Neural cell (in vitro differentiated cells): ENCODE data around the gene PDE6C. TPM values are rescaled to one million over a fixed set of nuclear protein-coding genes. Genes with fewer than 3 reads are reported as not detected.

ENCODE experiments used
- H2AFZ ChIP-seq: fragments of 200-600, 300-800 bp; sonication (generic), shearing (Covaris generic); 2 replicates; pipeline ENCODE4 v1.6.0; 2014; ENCODE audit warnings: low read depth, mild to moderate bottlenecking, antibody characterized with exemption, low read length, moderate library complexity
- H3F3A ChIP-seq: fragments of 200-600 bp; shearing (Covaris generic); 2 replicates; pipeline ENCODE4 v1.6.1; 2016; ENCODE audit warnings: mild to moderate bottlenecking, moderate library complexity, mixed read lengths, antibody characterized with exemption, low read length; ENCODE audit not compliant: insufficient read depth, poor library complexity, severe bottlenecking
- H3K27ac ChIP-seq: fragments of 200-600, 300-800 bp; sonication (generic), shearing (Covaris generic); 2 replicates; pipeline ENCODE4 v1.5.1; 2014; ENCODE audit warnings: mild to moderate bottlenecking, low read length, moderate library complexity
- H3K27me3 ChIP-seq: fragments of 300-800, 200-600 bp; sonication (generic), shearing (Covaris generic); 2 replicates; pipeline ENCODE4 v1.6.0; 2014; ENCODE audit warnings: mild to moderate bottlenecking, low read depth, low read length, moderate library complexity; ENCODE audit not compliant: insufficient read depth
- H3K36me3 ChIP-seq: fragments of 300-800, 200-600 bp; sonication (generic), shearing (Covaris generic); 2 replicates; pipeline ENCODE4 v1.5.1; 2014; ENCODE audit warnings: mild to moderate bottlenecking, antibody characterized with exemption, low read length, moderate library complexity; ENCODE audit not compliant: insufficient read depth
- H3K4me2 ChIP-seq: fragments of 300-800, 200-600 bp; sonication (generic), shearing (Covaris generic); 2 replicates; pipeline ENCODE4 v1.6.0; 2014; ENCODE audit warnings: mild to moderate bottlenecking, low read length
- H3K4me3 ChIP-seq: fragments of 300-800, 200-600 bp; sonication (generic), shearing (Covaris generic); 2 replicates; pipeline ENCODE4 v1.5.1; 2014; ENCODE audit warnings: mild to moderate bottlenecking, low read length, moderate library complexity
- H3K79me2 ChIP-seq: fragments of 200-600 bp; shearing (Covaris generic); replicated peaks from 2 replicates; pipeline ENCODE4 v1.6.0; 2014; ENCODE audit warnings: mild to moderate bottlenecking, low read length, moderate library complexity; ENCODE audit not compliant: insufficient read depth
- H3K9ac ChIP-seq: fragments of 300-800, 200-600 bp; sonication (generic), shearing (Covaris generic); 2 replicates; pipeline ENCODE4 v1.6.1; 2016; ENCODE audit warnings: mild to moderate bottlenecking, low read length, mixed read lengths
- H3K9me2 ChIP-seq: fragments of 200-600 bp; shearing (Covaris generic); 2 replicates; pipeline ENCODE4 v1.6.1; 2016; ENCODE audit warnings: mild to moderate bottlenecking, low read length, mixed read lengths; ENCODE audit not compliant: insufficient read depth
- H3K9me3 ChIP-seq: fragments of 200-600, 300-800 bp; sonication (generic), shearing (Covaris generic); 2 replicates; pipeline ENCODE4 v1.6.1; 2016; ENCODE audit warnings: mild to moderate bottlenecking, mixed run types, low read length, moderate library complexity, mixed read lengths
- H4K20me1 ChIP-seq: fragments of 200-600 bp; shearing (Covaris generic); 2 replicates; pipeline ENCODE4 v1.6.1; 2016; ENCODE audit warnings: mild to moderate bottlenecking, mixed run types; ENCODE audit not compliant: insufficient read depth
- EP300 ChIP-seq: fragments of 450-650 bp; conservative IDR thresholded peaks from 2 replicates; pipeline ENCODE4 v1.6.1; 2014; ENCODE audit warnings: antibody characterized with exemption, mild to moderate bottlenecking, moderate library complexity; ENCODE audit not compliant: poor library complexity, severe bottlenecking
- EZH2 ChIP-seq: fragments of 200-600, 300-800 bp; shearing (Covaris generic), sonication (generic); IDR thresholded peaks from 2 replicates; pipeline ENCODE4 v1.6.1; 2014; ENCODE audit warnings: antibody characterized with exemption, low read length, borderline replicate concordance, mild to moderate bottlenecking; ENCODE audit not compliant: insufficient read depth, poor library complexity, severe bottlenecking
- MXI1 ChIP-seq: fragments of 450-650 bp; conservative IDR thresholded peaks from 2 replicates; pipeline ENCODE4 v1.6.1; 2014; ENCODE audit warnings: antibody characterized with exemption, mild to moderate bottlenecking; ENCODE audit not compliant: poor library complexity, severe bottlenecking
- POLR2AphosphoS5 ChIP-seq: IDR thresholded peaks from 2 replicates; pipeline ENCODE4 v1.6.1; 2012
- RAD21 ChIP-seq: fragments of 450-650 bp; conservative IDR thresholded peaks from 2 replicates; pipeline ENCODE4 v1.6.1; 2014; ENCODE audit warnings: antibody characterized with exemption, mild to moderate bottlenecking, moderate library complexity
- SMC3 ChIP-seq: fragments of 450-650 bp; conservative IDR thresholded peaks from 2 replicates; pipeline ENCODE4 v1.6.1; 2014; ENCODE audit warnings: antibody characterized with exemption, mild to moderate bottlenecking, moderate library complexity; ENCODE audit not compliant: poor library complexity
- TAF1 ChIP-seq: IDR thresholded peaks from 2 replicates; pipeline ENCODE4 v1.6.1; 2012; ENCODE audit warnings: low read depth
- polyA plus RNA-seq: library from polyadenylated mRNA; depleted of rRNA; stranded (reverse); fragments of >200 nt; gene quantifications from 2 replicates; pipeline ENCODE4 v1.2.3, GENCODE V29; 2014
- TF ChIP-seq, protein P1 (sequence below): IDR thresholded peaks from 2 replicates; pipeline ENCODE4 v1.6.1; 2012; ENCODE audit warnings: borderline replicate concordance
- TF ChIP-seq, protein P2 (sequence below): fragments of 450-650 bp; IDR thresholded peaks from 2 replicates; pipeline ENCODE4 v1.5.1; 2014; ENCODE audit warnings: antibody characterized with exemption, mild to moderate bottlenecking, moderate library complexity; ENCODE audit not compliant: poor library complexity, severe bottlenecking

The PDE6C gene
- polyA plus RNA-seq, 1 donor from 2014 or later: not detected

DNA sequence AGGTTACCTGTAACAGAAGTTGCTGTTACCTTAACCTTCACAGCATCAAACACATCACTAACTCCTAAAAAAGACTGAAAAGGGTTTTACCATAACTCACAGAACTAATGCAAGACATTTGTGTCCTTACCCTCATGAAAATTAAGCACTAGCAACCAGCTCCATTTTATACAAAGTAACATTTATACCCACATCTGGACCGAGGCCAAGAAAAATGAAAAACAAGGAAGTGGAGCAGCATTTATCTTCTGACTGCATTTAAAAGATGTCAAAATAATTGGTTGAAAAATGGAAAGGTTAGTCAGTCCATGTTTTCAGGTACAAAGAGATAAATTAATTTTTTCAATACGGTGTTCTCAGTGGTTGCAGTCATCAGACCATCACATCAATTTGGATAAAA is 8.2 kb upstream of the PDE6C start:
- Histone ChIP-seq H3K79me2 (no peaks in the 10 kb centered on the region), H3K9me3 (no peaks in the 10 kb centered on the region), H4K20me1 (no peaks in the 10 kb centered on the region), H3F3A (no peaks in the 10 kb centered on the region), H3K27ac (no peak overlapping the region), H2AFZ (no peak overlapping the region), H3K4me3 (no peak overlapping the region), H3K27me3 (peaks cover 54% of the 10 kb centered on the region), H3K36me3 (no peaks in the 10 kb centered on the region), H3K9me2 (no peaks in the 10 kb centered on the region), H3K4me2 (no peak overlapping the region), H3K9ac (no peak overlapping the region)
- TF ChIP-seq TAF1 (no peak), MXI1 (no peak), RAD21 (no peak), EP300 (no peak)
- TF ChIP-seq, protein P1, sequence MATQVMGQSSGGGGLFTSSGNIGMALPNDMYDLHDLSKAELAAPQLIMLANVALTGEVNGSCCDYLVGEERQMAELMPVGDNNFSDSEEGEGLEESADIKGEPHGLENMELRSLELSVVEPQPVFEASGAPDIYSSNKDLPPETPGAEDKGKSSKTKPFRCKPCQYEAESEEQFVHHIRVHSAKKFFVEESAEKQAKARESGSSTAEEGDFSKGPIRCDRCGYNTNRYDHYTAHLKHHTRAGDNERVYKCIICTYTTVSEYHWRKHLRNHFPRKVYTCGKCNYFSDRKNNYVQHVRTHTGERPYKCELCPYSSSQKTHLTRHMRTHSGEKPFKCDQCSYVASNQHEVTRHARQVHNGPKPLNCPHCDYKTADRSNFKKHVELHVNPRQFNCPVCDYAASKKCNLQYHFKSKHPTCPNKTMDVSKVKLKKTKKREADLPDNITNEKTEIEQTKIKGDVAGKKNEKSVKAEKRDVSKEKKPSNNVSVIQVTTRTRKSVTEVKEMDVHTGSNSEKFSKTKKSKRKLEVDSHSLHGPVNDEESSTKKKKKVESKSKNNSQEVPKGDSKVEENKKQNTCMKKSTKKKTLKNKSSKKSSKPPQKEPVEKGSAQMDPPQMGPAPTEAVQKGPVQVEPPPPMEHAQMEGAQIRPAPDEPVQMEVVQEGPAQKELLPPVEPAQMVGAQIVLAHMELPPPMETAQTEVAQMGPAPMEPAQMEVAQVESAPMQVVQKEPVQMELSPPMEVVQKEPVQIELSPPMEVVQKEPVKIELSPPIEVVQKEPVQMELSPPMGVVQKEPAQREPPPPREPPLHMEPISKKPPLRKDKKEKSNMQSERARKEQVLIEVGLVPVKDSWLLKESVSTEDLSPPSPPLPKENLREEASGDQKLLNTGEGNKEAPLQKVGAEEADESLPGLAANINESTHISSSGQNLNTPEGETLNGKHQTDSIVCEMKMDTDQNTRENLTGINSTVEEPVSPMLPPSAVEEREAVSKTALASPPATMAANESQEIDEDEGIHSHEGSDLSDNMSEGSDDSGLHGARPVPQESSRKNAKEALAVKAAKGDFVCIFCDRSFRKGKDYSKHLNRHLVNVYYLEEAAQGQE: no peak
- TF ChIP-seq, protein P2, sequence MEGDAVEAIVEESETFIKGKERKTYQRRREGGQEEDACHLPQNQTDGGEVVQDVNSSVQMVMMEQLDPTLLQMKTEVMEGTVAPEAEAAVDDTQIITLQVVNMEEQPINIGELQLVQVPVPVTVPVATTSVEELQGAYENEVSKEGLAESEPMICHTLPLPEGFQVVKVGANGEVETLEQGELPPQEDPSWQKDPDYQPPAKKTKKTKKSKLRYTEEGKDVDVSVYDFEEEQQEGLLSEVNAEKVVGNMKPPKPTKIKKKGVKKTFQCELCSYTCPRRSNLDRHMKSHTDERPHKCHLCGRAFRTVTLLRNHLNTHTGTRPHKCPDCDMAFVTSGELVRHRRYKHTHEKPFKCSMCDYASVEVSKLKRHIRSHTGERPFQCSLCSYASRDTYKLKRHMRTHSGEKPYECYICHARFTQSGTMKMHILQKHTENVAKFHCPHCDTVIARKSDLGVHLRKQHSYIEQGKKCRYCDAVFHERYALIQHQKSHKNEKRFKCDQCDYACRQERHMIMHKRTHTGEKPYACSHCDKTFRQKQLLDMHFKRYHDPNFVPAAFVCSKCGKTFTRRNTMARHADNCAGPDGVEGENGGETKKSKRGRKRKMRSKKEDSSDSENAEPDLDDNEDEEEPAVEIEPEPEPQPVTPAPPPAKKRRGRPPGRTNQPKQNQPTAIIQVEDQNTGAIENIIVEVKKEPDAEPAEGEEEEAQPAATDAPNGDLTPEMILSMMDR: no peak

DNA sequence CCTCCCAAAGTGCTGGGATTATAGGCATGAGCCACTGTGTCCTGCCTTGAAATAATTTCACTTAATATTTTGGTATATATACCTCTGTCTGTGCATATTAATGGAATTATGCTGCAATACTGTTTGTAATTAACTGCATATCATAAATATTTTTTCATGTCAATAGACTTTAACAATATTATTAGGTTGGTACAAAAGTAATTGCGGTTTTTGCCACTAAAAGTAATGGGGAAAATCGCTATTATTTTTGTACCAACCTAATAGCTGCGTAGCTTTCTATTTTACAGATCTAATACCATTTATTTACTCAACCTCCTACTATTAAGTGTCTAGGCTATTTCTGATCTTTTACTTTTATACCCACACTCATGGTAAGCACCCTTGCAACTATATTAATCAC is 3.9 kb upstream of the PDE6C start:
- no peaks in the 10 kb centered on the region for H3K9me3 ChIP-seq
- TF ChIP-seq EZH2 (no peak), SMC3 (no peak), RAD21 (no peak), TAF1 (no peak), POLR2AphosphoS5 (no peak), MXI1 (no peak), EP300 (no peak)
- TF ChIP-seq, protein P2: no peak
- TF ChIP-seq, protein P1: no peak
- H3K36me3 ChIP-seq: no peaks in the 10 kb centered on the region

More for the DNA sequence above, 3.9 kb upstream of the PDE6C start:
- no peaks in the 10 kb centered on the region for H3F3A ChIP-seq
- no peak overlapping the region for H3K9ac ChIP-seq
- no peak overlapping the region for H3K4me3 ChIP-seq
- no peaks in the 10 kb centered on the region for H4K20me1 ChIP-seq
- no peaks in the 10 kb centered on the region for H3K79me2 ChIP-seq
- peaks cover 12% of the 10 kb centered on the region for H3K27me3 ChIP-seq
- no peaks in the 10 kb centered on the region for H3K9me2 ChIP-seq
- H2AFZ ChIP-seq: no peak overlapping the region
- no peak overlapping the region for H3K27ac ChIP-seq
- no peak overlapping the region for H3K4me2 ChIP-seq
